Neural cell (in vitro differentiated cells): ENCODE data around the gene SLC5A9. TPM values are rescaled to one million over a fixed set of nuclear protein-coding genes. Genes with fewer than 3 reads are reported as not detected.

Experiments
- H2AFZ ChIP-seq: fragments of 200-600, 300-800 bp; sonication (generic), shearing (Covaris generic); 2 replicates; pipeline ENCODE4 v1.6.0; 2014; ENCODE audit warnings: low read depth, mild to moderate bottlenecking, antibody characterized with exemption, low read length, moderate library complexity
- H3F3A ChIP-seq: fragments of 200-600 bp; shearing (Covaris generic); 2 replicates; pipeline ENCODE4 v1.6.1; 2016; ENCODE audit warnings: mild to moderate bottlenecking, moderate library complexity, mixed read lengths, antibody characterized with exemption, low read length; ENCODE audit not compliant: insufficient read depth, poor library complexity, severe bottlenecking
- H3K27ac ChIP-seq: fragments of 200-600, 300-800 bp; sonication (generic), shearing (Covaris generic); 2 replicates; pipeline ENCODE4 v1.5.1; 2014; ENCODE audit warnings: mild to moderate bottlenecking, low read length, moderate library complexity
- H3K27me3 ChIP-seq: fragments of 300-800, 200-600 bp; sonication (generic), shearing (Covaris generic); 2 replicates; pipeline ENCODE4 v1.6.0; 2014; ENCODE audit warnings: mild to moderate bottlenecking, low read depth, low read length, moderate library complexity; ENCODE audit not compliant: insufficient read depth
- H3K36me3 ChIP-seq: fragments of 300-800, 200-600 bp; sonication (generic), shearing (Covaris generic); 2 replicates; pipeline ENCODE4 v1.5.1; 2014; ENCODE audit warnings: mild to moderate bottlenecking, antibody characterized with exemption, low read length, moderate library complexity; ENCODE audit not compliant: insufficient read depth
- H3K4me2 ChIP-seq: fragments of 300-800, 200-600 bp; sonication (generic), shearing (Covaris generic); 2 replicates; pipeline ENCODE4 v1.6.0; 2014; ENCODE audit warnings: mild to moderate bottlenecking, low read length
- H3K4me3 ChIP-seq: fragments of 300-800, 200-600 bp; sonication (generic), shearing (Covaris generic); 2 replicates; pipeline ENCODE4 v1.5.1; 2014; ENCODE audit warnings: mild to moderate bottlenecking, low read length, moderate library complexity
- H3K79me2 ChIP-seq: fragments of 200-600 bp; shearing (Covaris generic); replicated peaks from 2 replicates; pipeline ENCODE4 v1.6.0; 2014; ENCODE audit warnings: mild to moderate bottlenecking, low read length, moderate library complexity; ENCODE audit not compliant: insufficient read depth
- H3K9ac ChIP-seq: fragments of 300-800, 200-600 bp; sonication (generic), shearing (Covaris generic); 2 replicates; pipeline ENCODE4 v1.6.1; 2016; ENCODE audit warnings: mild to moderate bottlenecking, low read length, mixed read lengths
- H3K9me2 ChIP-seq: fragments of 200-600 bp; shearing (Covaris generic); 2 replicates; pipeline ENCODE4 v1.6.1; 2016; ENCODE audit warnings: mild to moderate bottlenecking, low read length, mixed read lengths; ENCODE audit not compliant: insufficient read depth
- H3K9me3 ChIP-seq: fragments of 200-600, 300-800 bp; sonication (generic), shearing (Covaris generic); 2 replicates; pipeline ENCODE4 v1.6.1; 2016; ENCODE audit warnings: mild to moderate bottlenecking, mixed run types, low read length, moderate library complexity, mixed read lengths
- H4K20me1 ChIP-seq: fragments of 200-600 bp; shearing (Covaris generic); 2 replicates; pipeline ENCODE4 v1.6.1; 2016; ENCODE audit warnings: mild to moderate bottlenecking, mixed run types; ENCODE audit not compliant: insufficient read depth
- CTCF ChIP-seq: fragments of 450-650 bp; IDR thresholded peaks from 2 replicates; pipeline ENCODE4 v1.5.1; 2014; ENCODE audit warnings: antibody characterized with exemption, mild to moderate bottlenecking, moderate library complexity; ENCODE audit not compliant: poor library complexity, severe bottlenecking
- EP300 ChIP-seq: fragments of 450-650 bp; conservative IDR thresholded peaks from 2 replicates; pipeline ENCODE4 v1.6.1; 2014; ENCODE audit warnings: antibody characterized with exemption, mild to moderate bottlenecking, moderate library complexity; ENCODE audit not compliant: poor library complexity, severe bottlenecking
- EZH2 ChIP-seq: fragments of 200-600, 300-800 bp; shearing (Covaris generic), sonication (generic); IDR thresholded peaks from 2 replicates; pipeline ENCODE4 v1.6.1; 2014; ENCODE audit warnings: antibody characterized with exemption, low read length, borderline replicate concordance, mild to moderate bottlenecking; ENCODE audit not compliant: insufficient read depth, poor library complexity, severe bottlenecking
- MXI1 ChIP-seq: fragments of 450-650 bp; conservative IDR thresholded peaks from 2 replicates; pipeline ENCODE4 v1.6.1; 2014; ENCODE audit warnings: antibody characterized with exemption, mild to moderate bottlenecking; ENCODE audit not compliant: poor library complexity, severe bottlenecking
- POLR2AphosphoS5 ChIP-seq: IDR thresholded peaks from 2 replicates; pipeline ENCODE4 v1.6.1; 2012
- RAD21 ChIP-seq: fragments of 450-650 bp; conservative IDR thresholded peaks from 2 replicates; pipeline ENCODE4 v1.6.1; 2014; ENCODE audit warnings: antibody characterized with exemption, mild to moderate bottlenecking, moderate library complexity
- REST ChIP-seq: IDR thresholded peaks from 2 replicates; pipeline ENCODE4 v1.6.1; 2012; ENCODE audit warnings: borderline replicate concordance
- SMC3 ChIP-seq: fragments of 450-650 bp; conservative IDR thresholded peaks from 2 replicates; pipeline ENCODE4 v1.6.1; 2014; ENCODE audit warnings: antibody characterized with exemption, mild to moderate bottlenecking, moderate library complexity; ENCODE audit not compliant: poor library complexity
- TAF1 ChIP-seq: IDR thresholded peaks from 2 replicates; pipeline ENCODE4 v1.6.1; 2012; ENCODE audit warnings: low read depth
- polyA plus RNA-seq: library from polyadenylated mRNA; depleted of rRNA; stranded (reverse); fragments of >200 nt; gene quantifications from 2 replicates; pipeline ENCODE4 v1.2.3, GENCODE V29; 2014

The SLC5A9 gene
- polyA plus RNA-seq, 1 donor from 2014 or later = not detected

DNA sequence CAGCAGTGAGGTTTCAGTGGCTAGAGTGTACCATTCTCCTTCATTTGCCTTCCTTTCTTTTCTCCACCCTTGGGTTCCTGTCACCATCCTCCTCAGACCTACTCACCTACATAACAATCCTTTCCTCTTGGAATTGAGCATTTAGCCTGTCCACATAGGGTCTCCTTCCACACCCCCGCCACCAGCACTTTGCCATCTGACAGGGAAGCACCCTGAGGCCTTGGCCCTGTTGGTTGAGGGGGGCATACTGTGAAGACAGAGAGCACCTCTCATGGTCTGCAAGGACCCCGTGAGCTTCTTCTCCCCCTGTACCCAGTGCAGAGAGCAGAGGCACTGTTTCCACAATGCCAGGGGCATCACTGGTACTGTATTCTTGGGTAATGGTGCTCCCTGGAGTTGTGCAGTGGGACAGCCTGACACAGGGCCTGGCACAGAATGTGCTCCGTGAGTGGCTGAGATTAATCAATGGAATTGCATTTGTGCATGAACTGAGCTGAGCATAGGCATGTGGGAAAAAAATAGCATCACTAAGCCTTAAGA is 14.9 kb upstream of the SLC5A9 start:
- H3K27ac ChIP-seq = no peak overlapping the region
- TF ChIP-seq CTCF (no peak), MXI1 (no peak), RAD21 (no peak), REST (no peak), TAF1 (no peak), EP300 (no peak), POLR2AphosphoS5 (no peak), EZH2 (no peak), SMC3 (no peak)
- H3K9me2 ChIP-seq = no peaks in the 10 kb centered on the region
- no peaks in the 10 kb centered on the region for H3K27me3 ChIP-seq
- no peak overlapping the region for H3K4me2 ChIP-seq
- H3K4me3 ChIP-seq = no peak overlapping the region
- no peaks in the 10 kb centered on the region for H3K79me2 ChIP-seq
- no peaks in the 10 kb centered on the region for H4K20me1 ChIP-seq
- H3K36me3 ChIP-seq = no peaks in the 10 kb centered on the region
- H3F3A ChIP-seq = no peaks in the 10 kb centered on the region
- H3K9ac ChIP-seq = no peak overlapping the region
- H3K9me3 ChIP-seq = no peaks in the 10 kb centered on the region
- H2AFZ ChIP-seq = no peak overlapping the region

DNA sequence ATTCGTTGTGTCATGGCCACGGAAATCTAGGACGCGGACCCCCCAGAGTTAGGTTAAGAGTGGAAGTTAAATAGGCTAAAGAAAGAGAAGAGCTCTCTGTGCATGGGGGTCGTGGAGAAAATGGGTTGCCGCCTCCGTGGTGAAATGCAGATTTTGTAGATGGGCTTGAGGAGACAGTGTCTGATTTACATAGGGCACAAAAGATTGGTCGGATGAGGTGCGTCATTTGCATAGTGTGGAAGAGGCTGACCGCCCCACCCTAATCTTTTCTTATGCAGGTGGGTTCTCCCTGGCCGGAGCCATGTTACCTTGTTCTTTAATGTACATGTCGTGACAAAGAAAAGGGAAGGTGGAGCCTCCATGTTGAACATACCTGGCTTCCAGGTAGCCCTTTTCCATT is 14.3 kb upstream of the SLC5A9 start:
- Histone ChIP-seq H3K9me3 (no peaks in the 10 kb centered on the region), H3K9ac (no peak overlapping the region), H3K9me2 (no peaks in the 10 kb centered on the region), H3K4me3 (no peak overlapping the region), H3K4me2 (no peak overlapping the region), H3K79me2 (no peaks in the 10 kb centered on the region), H3K27me3 (no peaks in the 10 kb centered on the region), H2AFZ (no peak overlapping the region), H4K20me1 (no peaks in the 10 kb centered on the region), H3K36me3 (no peaks in the 10 kb centered on the region), H3F3A (no peaks in the 10 kb centered on the region), H3K27ac (no peak overlapping the region)
- TF ChIP-seq TAF1 (no peak), RAD21 (no peak), CTCF (no peak), EP300 (no peak), POLR2AphosphoS5 (no peak), EZH2 (no peak), SMC3 (no peak), MXI1 (no peak), REST (no peak)
